Occipital lobe (tissue), 2 donors: ENCODE data around the gene KLHL7. TPM values are rescaled to one million over a fixed set of nuclear protein-coding genes. Genes with fewer than 3 reads are reported as not detected.
"Not testable (repeated sequence)": the region's sequence is repeated elsewhere in the genome, so short reads cannot be mapped to it uniquely, and the experiment has no call there.

Source experiments
- DNase-seq: peaks from one replicate; lab custom pipeline; 2025; lab: John Stamatoyannopoulos, UW
- total RNA-seq: library from RNA; depleted of rRNA; stranded (reverse); fragments of >200 nt; gene quantifications from one replicate; pipeline ENCODE4 v1.2.3, GENCODE V29; 2014

The KLHL7 gene
- total RNA-seq, 1 donor from 2014 or later: 93.7 TPM

DNA sequence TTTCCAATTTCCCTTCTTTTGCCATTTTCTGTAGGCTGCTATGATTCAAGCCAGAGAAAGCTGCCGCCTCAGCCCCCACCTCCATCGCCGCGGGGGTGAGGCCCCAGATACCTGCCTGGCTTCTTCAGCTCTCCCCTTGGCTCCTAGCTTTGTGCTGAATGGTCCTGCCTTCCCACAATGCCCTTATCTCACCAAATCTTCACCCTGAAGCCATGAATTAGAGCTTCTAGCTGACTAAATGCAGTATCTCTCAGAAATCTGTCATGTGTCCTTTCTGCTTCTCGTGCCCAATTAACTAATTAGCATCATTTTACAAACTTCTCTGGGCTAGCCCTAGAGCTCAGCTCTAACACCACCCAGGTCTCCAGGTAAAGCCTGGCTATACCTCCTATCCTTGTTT lies 108.8 kb downstream of the KLHL7 start:
- DNase-seq: no peak

GRCh38 chr7:23214938-23215337 lies 109.4 kb downstream of the KLHL7 start:
- DNase-seq: no peak

GRCh38 chr7:23216021-23216420 lies 110.4 kb downstream of the KLHL7 start:
- peak; percentile 13 for DNase-seq

DNA sequence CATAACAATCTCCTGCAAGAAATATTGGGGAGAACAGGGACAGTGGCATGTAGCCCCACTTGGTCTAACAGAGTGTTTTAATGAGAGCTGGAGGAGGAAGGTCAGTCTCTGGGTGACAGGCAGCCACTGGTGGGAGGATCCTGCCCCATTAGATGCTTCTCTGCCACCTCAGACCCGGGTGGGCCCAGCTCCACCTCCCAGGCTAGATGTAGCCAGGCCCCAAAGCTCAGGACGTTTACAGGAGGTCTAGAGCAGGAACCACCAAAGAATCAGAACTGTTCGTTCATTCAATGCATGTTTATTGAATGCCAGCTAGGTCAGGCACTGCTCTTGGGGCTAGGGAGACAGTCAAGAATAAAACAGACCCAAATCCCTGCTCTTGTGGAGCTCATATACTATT lies 112.6 kb downstream of the KLHL7 start:
- DNase-seq: no peak

GRCh38 chr7:23220690-23221305 lies 115.2 kb downstream of the KLHL7 start:
- no peak for DNase-seq

- no peak for DNase-seq
These were observed 117.0 kb downstream of the KLHL7 start for GRCh38 chr7:23222439-23223030.

GRCh38 chr7:23224364-23224763 lies 118.8 kb downstream of the KLHL7 start:
- DNase-seq: not testable (repeated sequence)

GRCh38 chr7:23226844-23227450 lies 121.4 kb downstream of the KLHL7 start:
- no peak for DNase-seq

Other genes starting within 250 kb of the KLHL7 start
- 168 TPM for gene HYCC1, start 91.7 kb upstream of the KLHL7 start, total RNA-seq
- 63.6 TPM for gene NUP42, start 76.3 kb downstream of the KLHL7 start, total RNA-seq
- gene GPNMB, start 141.0 kb downstream of the KLHL7 start, total RNA-seq: 5.3 TPM
- 27.5 TPM for gene MALSU1, start 193.6 kb downstream of the KLHL7 start, total RNA-seq